T-cell (primary cell): ENCODE data around the gene FASN. TPM values are rescaled to one million over a fixed set of nuclear protein-coding genes. Genes with fewer than 3 reads are reported as not detected.
A peak's percentile ranks its signal among the peaks of the same experiment; 100 is the strongest.

ENCODE experiments used
- ATAC-seq, 4 experiments: fragments of 200-7000 bp in 3 of 4; fragments of 150-1000 bp in 1 of 4; cut with Tn5 transposase; replicated peaks in 1 of 4; 1 replicate in 3 of 4; 2 replicates in 1 of 4; pipeline ENCODE4 v1.10.0; 2021; ENCODE audit warnings: moderate library complexity in 3 of 4, mild to moderate bottlenecking in 2 of 4, moderate number of reproducible peaks in 1 of 4
- CTCF ChIA-PET, 2 donors: fragments of 300-600 bp; sonication (Branson Sonifier 250); formaldehyde crosslinking; loops; one replicate each; lab custom pipeline; 2022; ENCODE audit warnings: antibody characterized with exemption in 2 of 2; lab: Charles Lee
- POLR2A ChIA-PET, 2 donors: fragments of 300-600 bp; sonication (Branson Sonifier 250); formaldehyde crosslinking; loops; one replicate each; lab custom pipeline; 2022; ENCODE audit warnings: antibody characterized with exemption in 2 of 2; lab: Charles Lee
- DNase-seq, 35 experiments: peaks; one replicate each; pipeline versions ENCODE4 v3.0.0 to v3.0.0-alpha.2; 2013 to 2023
- H3K27ac ChIP-seq: one replicate; pipeline ENCODE4 v1.5.1; 2013; ENCODE audit warnings: low read length
- H3K27me3 ChIP-seq, 2 experiments: replicated peaks in 1 of 2; 1 replicate in 1 of 2; 2 replicates in 1 of 2; pipeline versions ENCODE4 v1.6.1 to v1.7.0; 2013; ENCODE audit warnings: low read length in 1 of 2, mixed read lengths in 1 of 2; ENCODE audit not compliant: control insufficient read depth in 2 of 2, insufficient read depth in 2 of 2; ENCODE audit errors: extremely low read depth in 1 of 2
- H3K36me3 ChIP-seq, 2 donors: 1 replicate in 1 of 2; 2 replicates in 1 of 2; pipeline versions ENCODE4 v1.6.1 to v1.7.0; 2013; ENCODE audit warnings: low read length in 1 of 2; ENCODE audit not compliant: control insufficient read depth in 2 of 2, insufficient read depth in 1 of 2; ENCODE audit errors: extremely low read depth in 1 of 2
- H3K4me1 ChIP-seq, 2 experiments: 1 replicate in 1 of 2; 2 replicates in 1 of 2; pipeline versions ENCODE4 v1.6.1 to v1.7.0; 2013; ENCODE audit warnings: low read length in 2 of 2, mixed read lengths in 1 of 2; ENCODE audit not compliant: insufficient read depth in 2 of 2, control insufficient read depth in 1 of 2; ENCODE audit errors: extremely low read depth in 1 of 2
- H3K4me3 ChIP-seq, 2 donors: 1 replicate in 1 of 2; 2 replicates in 1 of 2; pipeline versions ENCODE4 v1.5.1 to v1.7.0; 2013; ENCODE audit warnings: mild to moderate bottlenecking in 2 of 2, low read length in 1 of 2, moderate library complexity in 1 of 2; ENCODE audit not compliant: control insufficient read depth in 1 of 2; ENCODE audit errors: extremely low read depth in 1 of 2
- H3K9me3 ChIP-seq: 2 replicates; pipeline ENCODE4 v1.7.0; 2013
- H3K27ac Mint-ChIP-seq, 2 donors: one replicate each; pipeline ENCODE4 v1.8.0; 2020 to 2021; ENCODE audit warnings: mild to moderate bottlenecking in 2 of 2, mixed read lengths in 2 of 2
- H3K27me3 Mint-ChIP-seq, 2 donors: one replicate each; pipeline ENCODE4 v1.8.0; 2021 to 2022; ENCODE audit warnings: mixed read lengths in 2 of 2
- H3K36me3 Mint-ChIP-seq: one replicate; pipeline ENCODE4 v1.8.0; 2021; ENCODE audit warnings: mixed read lengths
- H3K4me1 Mint-ChIP-seq, 3 donors: one replicate each; pipeline ENCODE4 v1.8.0; 2020 to 2022; ENCODE audit warnings: mixed read lengths in 3 of 3, mild to moderate bottlenecking in 1 of 3
- H3K4me3 Mint-ChIP-seq, 3 donors: one replicate each; pipeline ENCODE4 v1.8.0; 2020 to 2022; ENCODE audit warnings: mild to moderate bottlenecking in 3 of 3, mixed read lengths in 3 of 3, moderate library complexity in 3 of 3
- H3K9me3 Mint-ChIP-seq, 3 donors: one replicate each; pipeline ENCODE4 v1.8.0; 2020 to 2022; ENCODE audit warnings: mixed read lengths in 3 of 3
- WGBS: methylation state at CpG from one replicate; pipeline ENCODE4 v1.1.5; 2013; ENCODE audit warnings: missing lambda C conversion rate; ENCODE audit not compliant: insufficient coverage; 5-methylcytosine and 5-hydroxymethylcytosine counted together
- total RNA-seq, 35 experiments: library from RNA in 6 of 35; stranded (reverse) in 6 of 35; fragments of 120-200 nt in 1 of 35; gene quantifications; one replicate each; pipeline versions ENCODE4 v1.2.1 to v1.2.4 and lab custom pipeline; 2013 to 2026

FASN gene
- total RNA-seq, 5 donors from 2014 or later (not counting 1 experiment from before 2014, with no cell fraction given): 48.2 to 144 (median 52.5) TPM

- Histone ChIP-seq H3K27me3 (no peaks in the 10 kb centered on the region), H3K27ac (no peak overlapping the region), H3K4me3 (no peak overlapping the region), H3K36me3 (peaks cover 14 to 65% of the 10 kb centered on the region in 2 donors), H3K9me3 (no peaks in the 10 kb centered on the region), H3K4me1 (peaks cover 9 to 26% of the 10 kb centered on the region in 2 experiments)
- H3K9me3 Mint-ChIP-seq: no peaks in the 10 kb centered on the region
- POLR2A ChIA-PET: interaction anchor here in 1 of 2 donors (0.6 kb wide), 1 partner anchor 70 kb away, joined by 3 read pairs; no protein-coding TSS in a partner anchor
- ATAC-seq (no peak), DNase-seq (no peak)
- peaks cover 7% of the 10 kb centered on the region for H3K36me3 Mint-ChIP-seq
- WGBS: 97% methylated on average over 23 of the region's 28 CpGs
- no peak overlapping the region for H3K27ac Mint-ChIP-seq
- CTCF ChIA-PET: interaction anchor here in 1 of 2 donors (0.6 kb wide), 1 partner anchor 244 kb away, joined by 3 read pairs; no protein-coding TSS in a partner anchor
- H3K4me3 Mint-ChIP-seq: no peak overlapping the region
- H3K4me1 Mint-ChIP-seq: peaks cover 0 to 15% (median 8%) of the 10 kb centered on the region in 3 donors
- H3K27me3 Mint-ChIP-seq: no peaks in the 10 kb centered on the region
Measured at GRCh38 chr17:82055965-82056728, 41.9 kb downstream of the FASN start.

- DNase-seq (no peak), ATAC-seq (no peak)
- no peaks in the 10 kb centered on the region for H3K27me3 ChIP-seq
- Mint-ChIP-seq H3K4me3 (peak overlapping the region; percentile 9 to 61 (median 15)), H3K9me3 (no peaks in the 10 kb centered on the region), H3K27ac (no peak overlapping the region), H3K27me3 (no peaks in the 10 kb centered on the region), H3K4me1 (peaks cover 5 to 22% (median 15%) of the 10 kb centered on the region in 3 donors), H3K36me3 (peaks cover 7% of the 10 kb centered on the region)
- POLR2A ChIA-PET: interaction anchor here in 1 of 2 donors (0.6 kb wide), 1 partner anchor 71 kb away, joined by 3 read pairs; no protein-coding TSS in a partner anchor
- no peaks in the 10 kb centered on the region for H3K9me3 ChIP-seq
- WGBS: 85% methylated on average over 18 of the region's 26 CpGs
- CTCF ChIA-PET: interaction anchor here in 1 of 2 donors (0.6 kb wide), 1 partner anchor 245 kb away, joined by 3 read pairs; no protein-coding TSS in a partner anchor
- peaks cover 9 to 35% of the 10 kb centered on the region in 2 experiments for H3K4me1 ChIP-seq
- H3K4me3 ChIP-seq: no peak overlapping the region
- H3K36me3 ChIP-seq: peaks cover 14 to 57% of the 10 kb centered on the region in 2 donors
- no peak overlapping the region for H3K27ac ChIP-seq
Measured at GRCh38 chr17:82055023-82055964, 42.7 kb downstream of the FASN start.

- Mint-ChIP-seq H3K4me3 (peak overlapping the region; percentile 9 to 66 (median 61)), H3K4me1 (peaks cover 5 to 24% (median 18%) of the 10 kb centered on the region in 3 donors), H3K27me3 (no peaks in the 10 kb centered on the region), H3K27ac (no peak overlapping the region), H3K36me3 (peaks cover 3% of the 10 kb centered on the region), H3K9me3 (no peaks in the 10 kb centered on the region)
- Histone ChIP-seq H3K27ac (no peak overlapping the region), H3K4me3 (no peak overlapping the region), H3K4me1 (peaks cover 9 to 42% of the 10 kb centered on the region in 2 experiments), H3K9me3 (no peaks in the 10 kb centered on the region), H3K36me3 (peaks cover 12 to 49% of the 10 kb centered on the region in 2 donors), H3K27me3 (no peaks in the 10 kb centered on the region)
- no peak for DNase-seq
- ChIA-PET CTCF (no interaction called here), POLR2A (no interaction called here)
- WGBS: 95% methylated on average over 38 of the region's 38 CpGs
- ATAC-seq: no peak
Measured at GRCh38 chr17:82054351-82055022, 43.5 kb downstream of the FASN start.

- Mint-ChIP-seq H3K36me3 (peaks cover 3% of the 10 kb centered on the region), H3K4me1 (peaks cover 5 to 26% (median 18%) of the 10 kb centered on the region in 3 donors), H3K27ac (peak overlapping the region in 1 of 2 donors; percentile 48), H3K4me3 (peak overlapping the region; percentile 66 to 82 (median 79)), H3K9me3 (no peaks in the 10 kb centered on the region), H3K27me3 (no peaks in the 10 kb centered on the region)
- Histone ChIP-seq H3K4me3 (no peak overlapping the region), H3K36me3 (peaks cover 4 to 45% of the 10 kb centered on the region in 2 donors), H3K9me3 (no peaks in the 10 kb centered on the region), H3K27ac (no peak overlapping the region), H3K27me3 (no peaks in the 10 kb centered on the region), H3K4me1 (peaks cover 9 to 45% of the 10 kb centered on the region in 2 experiments)
- ATAC-seq (no peak), DNase-seq (no peak)
- 93% methylated on average over 27 of the region's 28 CpGs for WGBS
- ChIA-PET CTCF (no interaction called here), POLR2A (no interaction called here)
Measured at GRCh38 chr17:82053556-82054263, 44.3 kb downstream of the FASN start.

GRCh38 chr17:82053130-82053529, 44.9 kb downstream of the FASN start:
- no peak for ATAC-seq
- Mint-ChIP-seq H3K4me3 (peak overlapping the region; percentile 66 to 82 (median 79)), H3K4me1 (peaks cover 5 to 26% (median 18%) of the 10 kb centered on the region in 3 donors), H3K27me3 (no peaks in the 10 kb centered on the region), H3K27ac (peak overlapping the region in 1 of 2 donors; percentile 48), H3K9me3 (no peaks in the 10 kb centered on the region), H3K36me3 (peaks cover 3% of the 10 kb centered on the region)
- DNase-seq: no peak
- ChIA-PET CTCF (no interaction called here), POLR2A (no interaction called here)
- Histone ChIP-seq H3K27ac (no peak overlapping the region), H3K4me1 (peaks cover 9 to 45% of the 10 kb centered on the region in 2 experiments), H3K9me3 (no peaks in the 10 kb centered on the region), H3K36me3 (peaks cover 2 to 47% of the 10 kb centered on the region in 2 donors), H3K27me3 (no peaks in the 10 kb centered on the region), H3K4me3 (no peak overlapping the region)
- WGBS: 94% methylated on average over 19 of the region's 19 CpGs
